ENCODE data around the gene ANKRD52.
A peak's percentile ranks its signal among the peaks of the same experiment; 100 is the strongest.

ANKRD52 gene

GRCh38 chr12:56234746-56235436, 23.3 kb downstream of the ANKRD52 start:
- Histone ChIP-seq H3K27ac (no peak overlapping the region), H3K4me3 (ENCODE audit: low read depth, low read length) (no peak overlapping the region), H3K36me3 (peaks cover 12% of the 10 kb centered on the region; the same call in 1 of the 2 replicates), H3K9me3 (ENCODE audit: severe bottlenecking) (no peaks in the 10 kb centered on the region), H3K27me3 (ENCODE audit: insufficient read depth, low read depth, severe bottlenecking) (no peaks in the 10 kb centered on the region)
- TF ChIP-seq CTCF (IDR thresholded peaks at IDR 0.05; ENCODE audit: low read depth, low read length), result no peak
- DNase-seq, result no peak

GRCh38 chr12:56231184-56231582, 27.0 kb downstream of the ANKRD52 start:
- TF ChIP-seq CTCF (IDR thresholded peaks at IDR 0.05; ENCODE audit: low read depth, low read length), result no peak
- peaks cover 3% of the 10 kb centered on the region; the same call in 1 of the 2 replicates for H3K36me3 ChIP-seq
- H3K4me3 ChIP-seq (ENCODE audit: low read depth, low read length), result no peak overlapping the region
- no peaks in the 10 kb centered on the region for H3K9me3 ChIP-seq (ENCODE audit: severe bottlenecking)
- DNase-seq, result no peak
- H3K27ac ChIP-seq, result peak overlapping the region; percentile 68
- no peaks in the 10 kb centered on the region for H3K27me3 ChIP-seq (ENCODE audit: insufficient read depth, low read depth, severe bottlenecking)

GRCh38 chr12:56230432-56231183, 27.6 kb downstream of the ANKRD52 start:
- 0 out of 2 replicates have a peak, but pooled peaks have one; percentile 3 for TF ChIP-seq CTCF (IDR thresholded peaks at IDR 0.05; ENCODE audit: low read depth, low read length)
- peak; percentile 94 for DNase-seq
- Histone ChIP-seq H3K9me3 (ENCODE audit: severe bottlenecking) (no peaks in the 10 kb centered on the region), H3K27ac (peak overlapping the region; percentile 88), H3K36me3 (0 out of 2 replicates have a peak, but pooled peaks cover 3% of the 10 kb centered on the region), H3K4me3 (ENCODE audit: low read depth, low read length) (no peak overlapping the region), H3K27me3 (ENCODE audit: insufficient read depth, low read depth, severe bottlenecking) (no peaks in the 10 kb centered on the region)

DNA sequence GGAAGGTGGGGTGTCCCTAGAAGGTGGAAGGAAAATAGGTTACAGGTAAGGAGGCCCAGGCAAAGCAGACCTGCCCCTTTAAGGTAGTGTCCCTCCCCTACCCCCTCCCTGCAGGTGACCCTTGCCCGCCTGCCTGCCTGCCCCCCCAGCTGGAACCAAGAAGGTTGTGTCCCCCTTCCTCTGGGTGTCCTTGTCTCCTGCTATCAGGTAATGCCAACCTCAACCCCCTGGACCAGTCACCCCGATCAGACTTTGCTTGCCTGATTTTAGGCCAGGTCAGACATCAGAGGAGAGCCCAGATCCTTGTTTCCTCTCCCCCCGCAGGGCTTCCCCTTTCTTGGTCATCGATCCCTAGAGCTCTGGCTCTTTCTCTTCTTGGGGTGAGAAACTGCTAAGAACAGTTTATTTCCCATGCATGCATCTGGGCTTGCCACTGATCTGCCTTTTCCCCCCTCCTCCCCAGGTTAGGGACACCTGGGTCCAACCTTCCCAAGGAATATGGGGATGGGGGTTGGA, 28.2 kb downstream of the ANKRD52 start, which contains the start of gene SLC39A5:
TSS of gene SLC39A5 (plus strand) at position 136 of the 516 bp plus-strand sequence. CDS start 1,224 bp downstream, outside the sequence.
- H3K9me3 ChIP-seq (ENCODE audit: severe bottlenecking), result no peaks in the 10 kb centered on the region
- no peak within 1 kb of the TSS for H3K4me3 ChIP-seq (ENCODE audit: low read depth, low read length)
- peaks cover 3% of the 10 kb centered on the region; the same call in 1 of the 2 replicates for H3K36me3 ChIP-seq
- DNase-seq, result no peak
- peak within 1 kb of the TSS; percentile 88 for H3K27ac ChIP-seq
- no peaks in the 10 kb centered on the region for H3K27me3 ChIP-seq (ENCODE audit: insufficient read depth, low read depth, severe bottlenecking)
- TF ChIP-seq CTCF (IDR thresholded peaks at IDR 0.05; ENCODE audit: low read depth, low read length), result no peak

DNA sequence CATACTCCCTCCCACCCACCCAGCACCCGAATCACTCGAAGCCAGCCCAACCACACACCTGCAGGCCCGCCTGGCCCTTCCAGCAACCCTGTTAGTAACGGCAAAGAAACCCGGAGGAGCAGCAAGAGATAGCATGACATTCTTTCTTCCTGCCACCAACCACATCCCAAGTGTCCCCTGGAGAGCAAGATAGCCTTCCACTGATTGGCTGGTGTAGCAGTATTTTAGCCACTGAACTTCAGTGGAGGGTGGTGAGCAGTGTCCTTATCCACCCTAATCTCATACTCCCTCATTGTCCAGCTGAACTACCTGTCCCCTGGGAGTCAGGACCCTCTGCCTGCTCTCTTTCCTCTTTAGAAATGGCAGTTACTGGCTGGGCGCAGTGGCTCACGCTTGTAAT, 29.1 kb downstream of the ANKRD52 start:
- H3K36me3 ChIP-seq, result peaks cover 3% of the 10 kb centered on the region; the same call in 1 of the 2 replicates
- DNase-seq, result no peak
- H3K4me3 ChIP-seq (ENCODE audit: low read depth, low read length), result no peak overlapping the region
- no peaks in the 10 kb centered on the region for H3K27me3 ChIP-seq (ENCODE audit: insufficient read depth, low read depth, severe bottlenecking)
- H3K9me3 ChIP-seq (ENCODE audit: severe bottlenecking), result no peaks in the 10 kb centered on the region
- H3K27ac ChIP-seq, result no peak overlapping the region
- TF ChIP-seq CTCF (IDR thresholded peaks at IDR 0.05; ENCODE audit: low read depth, low read length), result no peak
